A549 (cell line): ENCODE data around the gene TIMM50.

Experiments
- CBX8 ChIP-seq: fragments of 200-600 bp; sonication (generic); IDR thresholded peaks from 2 replicates; pipeline ENCODE4 v1.6.1; 2016
- CTCF ChIP-seq: fragments of >200 bp; sonication (Bioruptor Twin); formaldehyde crosslinking; IDR thresholded peaks from 3 replicates; pipeline ENCODE4 v1.5.1; 2016
- EP300 ChIP-seq, 2 experiments: fragments of >200 bp; sonication (Bioruptor Twin); formaldehyde crosslinking; IDR thresholded peaks; 2 replicates in 1 of 2; 3 replicates in 1 of 2; pipeline ENCODE4 v1.6.1; 2016 to 2017
- HDAC2 ChIP-seq: fragments of 200-600 bp; sonication (generic); IDR thresholded peaks from 2 replicates; pipeline ENCODE4 v1.6.1; 2016
- MYC ChIP-seq: IDR thresholded peaks from 2 replicates; pipeline ENCODE4 v1.6.1; 2012; ENCODE audit warnings: mild to moderate bottlenecking, inconsistent platforms, low read length, improper control_type of control experiment, borderline replicate concordance
- POLR2A ChIP-seq: IDR thresholded peaks from 2 replicates; pipeline ENCODE4 v1.6.1; 2012; ENCODE audit warnings: mild to moderate bottlenecking, low read length
- RARB ChIP-seq: fragments of 250-450 bp; sonication (Bioruptor Pico); IDR thresholded peaks from 2 replicates; pipeline ENCODE4 v1.8.0; 2021; ENCODE audit warnings: mild to moderate bottlenecking, moderate library complexity
- TF ChIP-seq, protein P1 (sequence below): IDR thresholded peaks from 2 replicates; pipeline ENCODE4 v1.6.1; 2012
- TF ChIP-seq, protein P2 (sequence below): fragments of 200-600 bp; sonication (generic); IDR thresholded peaks from 2 replicates; pipeline ENCODE4 v1.6.1; 2016; ENCODE audit warnings: antibody characterized with exemption, mild to moderate bottlenecking, moderate library complexity

GRCh38 chr19:39481229-39481545 lies 549 bp downstream of the TIMM50 start:
- TF ChIP-seq CTCF (no peak), RARB (CRISPR knock-in tag) (no peak), HDAC2 (no peak), CBX8 (no peak), EP300 (IDR thresholded peaks at IDR 0.05) (no peak), MYC (no peak), POLR2A (no peak)
- TF ChIP-seq, protein P1, sequence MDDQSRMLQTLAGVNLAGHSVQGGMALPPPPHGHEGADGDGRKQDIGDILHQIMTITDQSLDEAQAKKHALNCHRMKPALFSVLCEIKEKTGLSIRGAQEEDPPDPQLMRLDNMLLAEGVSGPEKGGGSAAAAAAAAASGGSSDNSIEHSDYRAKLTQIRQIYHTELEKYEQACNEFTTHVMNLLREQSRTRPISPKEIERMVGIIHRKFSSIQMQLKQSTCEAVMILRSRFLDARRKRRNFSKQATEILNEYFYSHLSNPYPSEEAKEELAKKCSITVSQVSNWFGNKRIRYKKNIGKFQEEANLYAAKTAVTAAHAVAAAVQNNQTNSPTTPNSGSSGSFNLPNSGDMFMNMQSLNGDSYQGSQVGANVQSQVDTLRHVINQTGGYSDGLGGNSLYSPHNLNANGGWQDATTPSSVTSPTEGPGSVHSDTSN = no peak
- TF ChIP-seq, protein P2, sequence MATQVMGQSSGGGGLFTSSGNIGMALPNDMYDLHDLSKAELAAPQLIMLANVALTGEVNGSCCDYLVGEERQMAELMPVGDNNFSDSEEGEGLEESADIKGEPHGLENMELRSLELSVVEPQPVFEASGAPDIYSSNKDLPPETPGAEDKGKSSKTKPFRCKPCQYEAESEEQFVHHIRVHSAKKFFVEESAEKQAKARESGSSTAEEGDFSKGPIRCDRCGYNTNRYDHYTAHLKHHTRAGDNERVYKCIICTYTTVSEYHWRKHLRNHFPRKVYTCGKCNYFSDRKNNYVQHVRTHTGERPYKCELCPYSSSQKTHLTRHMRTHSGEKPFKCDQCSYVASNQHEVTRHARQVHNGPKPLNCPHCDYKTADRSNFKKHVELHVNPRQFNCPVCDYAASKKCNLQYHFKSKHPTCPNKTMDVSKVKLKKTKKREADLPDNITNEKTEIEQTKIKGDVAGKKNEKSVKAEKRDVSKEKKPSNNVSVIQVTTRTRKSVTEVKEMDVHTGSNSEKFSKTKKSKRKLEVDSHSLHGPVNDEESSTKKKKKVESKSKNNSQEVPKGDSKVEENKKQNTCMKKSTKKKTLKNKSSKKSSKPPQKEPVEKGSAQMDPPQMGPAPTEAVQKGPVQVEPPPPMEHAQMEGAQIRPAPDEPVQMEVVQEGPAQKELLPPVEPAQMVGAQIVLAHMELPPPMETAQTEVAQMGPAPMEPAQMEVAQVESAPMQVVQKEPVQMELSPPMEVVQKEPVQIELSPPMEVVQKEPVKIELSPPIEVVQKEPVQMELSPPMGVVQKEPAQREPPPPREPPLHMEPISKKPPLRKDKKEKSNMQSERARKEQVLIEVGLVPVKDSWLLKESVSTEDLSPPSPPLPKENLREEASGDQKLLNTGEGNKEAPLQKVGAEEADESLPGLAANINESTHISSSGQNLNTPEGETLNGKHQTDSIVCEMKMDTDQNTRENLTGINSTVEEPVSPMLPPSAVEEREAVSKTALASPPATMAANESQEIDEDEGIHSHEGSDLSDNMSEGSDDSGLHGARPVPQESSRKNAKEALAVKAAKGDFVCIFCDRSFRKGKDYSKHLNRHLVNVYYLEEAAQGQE = no peak
